H1 (cell line): ENCODE results near the gene GSG1L. TPM values are rescaled to one million over a fixed set of nuclear protein-coding genes. Genes with fewer than 3 reads are reported as not detected.

Source experiments
- ASH2L ChIP-seq: fragments of 200-600, 300-600 bp; sonication (generic); IDR thresholded peaks from one replicate; pipeline ENCODE4 v1.7.1; 2017; ENCODE audit warnings: low read length
- CEBPB ChIP-seq: IDR thresholded peaks from 2 replicates; pipeline ENCODE4 v1.6.1; 2012; ENCODE audit warnings: low read depth, low read length
- EZH2 ChIP-seq: fragments of 200-600 bp; sonication (generic); IDR thresholded peaks from 2 replicates; pipeline ENCODE4 v1.7.1; 2012; ENCODE audit warnings: low read depth, mild to moderate bottlenecking, moderate library complexity, low read length, inconsistent platforms; ENCODE audit not compliant: severe bottlenecking
- KDM1A ChIP-seq: fragments of 200-600, 300-600 bp; sonication (generic); IDR thresholded peaks from 2 replicates; pipeline ENCODE4 v1.7.1; 2016; ENCODE audit warnings: mild to moderate bottlenecking, low read length, borderline replicate concordance
- polyA plus RNA-seq, 7 experiments: library from polyadenylated mRNA; depleted of rRNA in 3 of 7; stranded (reverse) in 5 of 7; unstranded in 2 of 7; fragments of >200 nt in 5 of 7; fragments of 200-250 nt in 2 of 7; gene quantifications; 1 replicate in 5 of 7; 2 replicates in 1 of 7; 4 replicates in 1 of 7; pipeline versions ENCODE4 v1.2.1 to v1.2.3, GENCODE V29; 2011 to 2013; ENCODE audit warnings: missing spikeins in 2 of 7, mixed read lengths in 2 of 7
- total RNA-seq: library from RNA; stranded (reverse); fragmentation: NEBNext Ultra II Directional; extraction: Animal tissue kit (Norgen Biotek cat#: 25700); gene quantifications from 2 replicates; pipeline ENCODE4 v1.2.1, GENCODE V29; 2021
- TF ChIP-seq, protein P1 (sequence below): IDR thresholded peaks from 2 replicates; pipeline ENCODE4 v1.6.1; 2011; ENCODE audit warnings: low read length, improper control_type of control experiment

GSG1L gene
- total and polyA plus RNA-seq, 2 of the 8 experiments (the other 6 are each of a cell fraction or from before 2014, with no cell fraction given): 0.71 to 1.1 TPM

- no peak for TF ChIP-seq ASH2L
- no peak for TF ChIP-seq EZH2
- TF ChIP-seq CEBPB: no peak
- TF ChIP-seq KDM1A: no peak
- TF ChIP-seq, protein P1, sequence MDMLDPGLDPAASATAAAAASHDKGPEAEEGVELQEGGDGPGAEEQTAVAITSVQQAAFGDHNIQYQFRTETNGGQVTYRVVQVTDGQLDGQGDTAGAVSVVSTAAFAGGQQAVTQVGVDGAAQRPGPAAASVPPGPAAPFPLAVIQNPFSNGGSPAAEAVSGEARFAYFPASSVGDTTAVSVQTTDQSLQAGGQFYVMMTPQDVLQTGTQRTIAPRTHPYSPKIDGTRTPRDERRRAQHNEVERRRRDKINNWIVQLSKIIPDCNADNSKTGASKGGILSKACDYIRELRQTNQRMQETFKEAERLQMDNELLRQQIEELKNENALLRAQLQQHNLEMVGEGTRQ: no peak
Measured at GRCh38 chr16:27963471-27963965, 100.0 kb downstream of the GSG1L start (continued).
